ENCODE results near the gene SMPD3.

DNA sequence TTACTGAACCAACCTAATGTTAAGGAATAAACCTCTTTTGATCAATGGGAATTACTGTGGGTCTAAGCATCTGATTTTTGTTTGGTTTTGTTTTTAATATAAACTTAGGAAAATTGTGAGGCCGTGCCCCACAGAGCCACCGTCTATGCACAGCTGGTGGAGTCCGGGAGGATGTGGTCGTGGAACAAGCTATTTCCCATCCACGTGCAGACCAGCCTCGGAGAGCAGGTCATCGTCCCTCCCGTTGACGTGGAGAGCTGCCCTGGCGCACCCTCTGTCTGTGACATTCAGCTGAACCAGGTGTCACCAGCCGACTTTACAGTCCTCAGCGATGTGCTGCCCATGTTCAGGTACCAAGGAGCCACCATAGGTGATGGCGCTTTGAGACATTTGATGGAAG, 109.1 kb downstream of the SMPD3 start:
- TF ChIP-seq FOS (IDR thresholded peaks at IDR 0.05; ENCODE audit: borderline replicate concordance, insufficient read depth, low read length): no peak
- no peak for TF ChIP-seq CTCF (IDR thresholded peaks at IDR 0.05; ENCODE audit: extremely low read depth in 1 of 2, insufficient read depth in 1 of 2, low read depth in 1 of 2, low read length in 2 of 2)
- TF ChIP-seq POLR2A (IDR thresholded peaks at IDR 0.05; ENCODE audit: low read depth, low read length): no peak
- no peak for TF ChIP-seq MYC (IDR thresholded peaks at IDR 0.05; ENCODE audit: low read depth, low read length)
- no peak for TF ChIP-seq EZH2 (IDR thresholded peaks at IDR 0.05; ENCODE audit: borderline replicate concordance, low read depth, low read length, severe bottlenecking)
- no peak for TF ChIP-seq POLR2AphosphoS5 (IDR thresholded peaks at IDR 0.05; ENCODE audit: insufficient read depth, low read depth, low read length)
- TF ChIP-seq, protein P1, sequence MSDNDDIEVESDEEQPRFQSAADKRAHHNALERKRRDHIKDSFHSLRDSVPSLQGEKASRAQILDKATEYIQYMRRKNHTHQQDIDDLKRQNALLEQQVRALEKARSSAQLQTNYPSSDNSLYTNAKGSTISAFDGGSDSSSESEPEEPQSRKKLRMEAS (IDR thresholded peaks at IDR 0.05; ENCODE audit: insufficient read depth, insufficient read length): no peak

Measured in endothelial cell of umbilical vein (primary cell).